C4-2B (cell line): Measurements from ENCODE around the gene EDN2.

Experiments
- CTCF ChIP-seq: fragments of 450-650 bp; conservative IDR thresholded peaks from 2 replicates; pipeline ENCODE4 v1.5.1; 2017; ENCODE audit warnings: mild to moderate bottlenecking
- ZFX ChIP-seq: fragments of 450-650 bp; IDR thresholded peaks from 2 replicates; pipeline ENCODE4 v1.6.1; 2017

- TF ChIP-seq CTCF (no peak), ZFX (no peak)
Measured at GRCh38 chr1:41479000-41479807, 5.3 kb downstream of the EDN2 start.
